ENCODE results near the gene ATF1.
A peak's percentile ranks its signal among the peaks of the same experiment; 100 is the strongest.
"Not testable (repeated sequence)": the region's sequence is repeated elsewhere in the genome, so short reads cannot be mapped to it uniquely, and the experiment has no call there.

ATF1 gene

DNA sequence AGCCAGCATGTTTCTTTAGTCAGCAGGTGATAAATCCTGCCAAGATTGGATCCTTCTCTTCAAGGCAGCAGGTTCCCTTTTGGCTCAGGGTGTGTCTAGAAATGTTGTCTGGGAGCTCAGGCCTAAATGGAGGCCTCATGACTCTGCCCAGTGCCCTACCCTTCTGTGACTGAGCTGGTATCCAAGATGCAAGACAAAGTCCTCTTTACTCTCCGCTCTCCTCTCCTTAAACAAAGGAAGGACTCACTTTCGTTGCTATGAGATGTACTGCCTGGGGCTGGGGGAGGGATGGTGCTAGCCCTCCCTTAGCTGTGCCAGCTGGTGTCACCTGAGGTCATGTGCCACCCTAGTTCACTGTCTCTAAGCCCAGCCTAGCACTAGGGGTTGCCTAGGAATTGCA is 65.0 kb downstream of the ATF1 start:
- DNase-seq = no peak
- TF ChIP-seq CTCF (IDR thresholded peaks at IDR 0.05; ENCODE audit: low read depth, low read length, missing control alignments) = no peak
- H3K27ac ChIP-seq = no peak overlapping the region
- no peaks in the 10 kb centered on the region for H3K27me3 ChIP-seq (replicated peaks)
- no peaks in the 10 kb centered on the region for H3K36me3 ChIP-seq (replicated peaks)
- H3K4me3 ChIP-seq (ENCODE audit: low read depth, low read length) = no peak overlapping the region
- in situ Hi-C loops (cut with HindIII; ENCODE audit: low pct_ligation_motif_present, low sequenced_read_pairs) = no loop called here

GRCh38 chr12:50833801-50834200 is 69.9 kb downstream of the ATF1 start:
- DNase-seq; H3K27ac ChIP-seq; H3K27me3 ChIP-seq (replicated peaks); in situ Hi-C loops (cut with HindIII; ENCODE audit: low pct_ligation_motif_present, low sequenced_read_pairs); H3K36me3 ChIP-seq (replicated peaks); H3K4me3 ChIP-seq (ENCODE audit: low read depth, low read length): not testable (repeated sequence)

- H3K27ac ChIP-seq = no peak overlapping the region
- in situ Hi-C loops (cut with HindIII; ENCODE audit: low pct_ligation_motif_present, low sequenced_read_pairs) = no loop called here
- TF ChIP-seq CTCF (IDR thresholded peaks at IDR 0.05; ENCODE audit: low read depth, low read length, missing control alignments) = no peak
- H3K36me3 ChIP-seq (replicated peaks) = no peaks in the 10 kb centered on the region
- no peaks in the 10 kb centered on the region for H3K27me3 ChIP-seq (replicated peaks)
- DNase-seq = no peak
- H3K4me3 ChIP-seq (ENCODE audit: low read depth, low read length) = no peak overlapping the region
Measured at GRCh38 chr12:50839042-50839441, 75.1 kb downstream of the ATF1 start.

DNA sequence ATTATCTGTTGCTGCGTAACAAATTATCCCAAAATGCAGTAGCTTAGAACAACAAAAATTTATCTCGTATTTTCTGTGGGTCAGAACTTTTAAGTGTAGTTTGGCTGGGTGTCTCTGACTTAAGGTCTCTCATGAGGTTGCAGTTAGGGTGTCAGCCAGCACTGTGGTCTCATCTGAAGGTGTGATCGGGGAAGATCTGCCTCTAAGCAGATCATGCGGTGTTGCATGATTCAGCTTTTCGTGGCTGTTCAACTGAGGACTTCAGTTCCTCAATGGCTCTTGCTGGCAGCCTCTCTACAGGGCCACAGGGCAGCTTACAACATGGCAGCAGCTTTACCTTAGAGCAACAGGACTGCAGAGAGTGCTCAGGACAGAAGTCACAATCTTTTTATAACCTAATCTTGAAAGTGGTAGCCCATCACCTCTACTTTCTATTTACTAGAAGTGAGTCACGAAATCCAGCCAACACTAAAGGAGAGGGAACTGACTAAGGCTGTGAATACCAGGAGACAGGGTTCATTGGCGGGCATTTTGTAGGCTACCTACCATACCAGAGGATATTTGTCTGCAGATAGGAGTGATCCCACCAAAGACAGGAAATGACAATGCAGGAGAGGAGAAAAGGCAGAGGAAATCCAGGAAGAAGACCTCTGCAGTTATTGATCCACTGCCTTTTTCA is 77.0 kb downstream of the ATF1 start:
- in situ Hi-C loops (cut with HindIII; ENCODE audit: low pct_ligation_motif_present, low sequenced_read_pairs) = no loop called here
- no peaks in the 10 kb centered on the region for H3K36me3 ChIP-seq (replicated peaks)
- H3K4me3 ChIP-seq (ENCODE audit: low read depth, low read length) = no peak overlapping the region
- TF ChIP-seq CTCF (IDR thresholded peaks at IDR 0.05; ENCODE audit: low read depth, low read length, missing control alignments) = no peak
- no peaks in the 10 kb centered on the region for H3K27me3 ChIP-seq (replicated peaks)
- H3K27ac ChIP-seq = no peak overlapping the region
- DNase-seq = no peak

GRCh38 chr12:50841716-50842531 is 78.0 kb downstream of the ATF1 start:
- Histone ChIP-seq H3K4me3 (ENCODE audit: low read depth, low read length) (no peak overlapping the region), H3K36me3 (replicated peaks) (no peaks in the 10 kb centered on the region), H3K27me3 (replicated peaks) (no peaks in the 10 kb centered on the region), H3K27ac (no peak overlapping the region)
- in situ Hi-C loops (cut with HindIII; ENCODE audit: low pct_ligation_motif_present, low sequenced_read_pairs) = no loop called here
- no peak for TF ChIP-seq CTCF (IDR thresholded peaks at IDR 0.05; ENCODE audit: low read depth, low read length, missing control alignments)
- DNase-seq = no peak

- Histone ChIP-seq H3K4me3 (ENCODE audit: low read depth, low read length) (peak within 1 kb of the TSS; percentile 35), H3K27me3 (replicated peaks) (no peaks in the 10 kb centered on the region), H3K36me3 (replicated peaks) (no peaks in the 10 kb centered on the region), H3K27ac (no peak within 1 kb of the TSS)
- peak; percentile 34 for TF ChIP-seq CTCF (IDR thresholded peaks at IDR 0.05; ENCODE audit: low read depth, low read length, missing control alignments)
- DNase-seq = no peak
- in situ Hi-C loops (cut with HindIII; ENCODE audit: low pct_ligation_motif_present, low sequenced_read_pairs) = no loop called here
Measured at GRCh38 chr12:50842637-50843493, 79.0 kb downstream of the ATF1 start, which contains the start of gene TMPRSS12. Gene TMPRSS12 (plus strand): TSS chr12:50842926. CDS start chr12:50842965, 39 bp downstream.
